Body of pancreas (tissue), 4 donors: ENCODE results near the gene PLA2G2F. TPM values are rescaled to one million over a fixed set of nuclear protein-coding genes. Genes with fewer than 3 reads are reported as not detected.

ENCODE experiments used
- ATAC-seq: fragments of 150-250 bp; one replicate; pipeline ENCODE4 v1.9.1; 2016
- DNase-seq, 4 donors: peaks; one replicate each; pipeline ENCODE4 v3.0.0-alpha.2; 2019
- H3K27ac ChIP-seq, 4 donors: fragments of 200-600 bp; sonication (generic); 1 replicate in 3 of 4; 2 replicates in 1 of 4; pipeline versions ENCODE4 v1.5.1 to v1.6.1; 2016 to 2019; ENCODE audit warnings: mild to moderate bottlenecking in 1 of 4, mixed read lengths in 1 of 4, moderate library complexity in 1 of 4
- H3K27me3 ChIP-seq, 2 donors: fragments of 200-600 bp; sonication (generic); one replicate each; pipeline ENCODE4 v1.6.0; 2016; ENCODE audit warnings: mild to moderate bottlenecking in 1 of 2
- H3K36me3 ChIP-seq, 2 donors: fragments of 200-600 bp; sonication (generic); replicated peaks in 1 of 2; 2 replicates each; pipeline ENCODE4 v1.5.1; 2016; ENCODE audit warnings: low read depth in 2 of 2; ENCODE audit not compliant: insufficient read depth in 1 of 2
- H3K4me1 ChIP-seq: fragments of 200-600 bp; sonication (generic); one replicate; pipeline ENCODE4 v1.6.0; 2016
- H3K4me3 ChIP-seq, 2 donors: fragments of 200-600 bp; sonication (generic); 1 replicate in 1 of 2; 2 replicates in 1 of 2; pipeline ENCODE4 v1.5.1; 2016 to 2019
- H3K9me3 ChIP-seq, 3 donors: fragments of 200-600 bp; sonication (generic); 1 replicate in 2 of 3; 2 replicates in 1 of 3; pipeline ENCODE4 v1.5.1; 2016
- CTCF ChIP-seq, 7 experiments: fragments of 450-650 bp in 4 of 7; fragments of 200-600 bp in 3 of 7; sonication (generic) in 3 of 7; IDR thresholded peaks; one replicate each; pipeline ENCODE4 v1.5.1; 2016 to 2019; ENCODE audit warnings: antibody characterized with exemption in 7 of 7
- POLR2A ChIP-seq, 3 donors: fragments of 450-650 bp; IDR thresholded peaks; one replicate each; pipeline ENCODE4 v1.6.1; 2016; ENCODE audit warnings: antibody characterized with exemption in 3 of 3, mild to moderate bottlenecking in 2 of 3
- WGBS, 2 donors: methylation state at CpG; one replicate each; pipeline ENCODE4 v1.1.5; 2017; 5-methylcytosine and 5-hydroxymethylcytosine counted together
- intact Hi-C: fragments of 100-400 bp; cut with DNase I; formaldehyde crosslinking; loops from one replicate; pipeline ENCODE4 v1.15.1; 2023
- total RNA-seq, 2 donors: library from RNA; depleted of rRNA; stranded (reverse); fragments of >200 nt; gene quantifications; one replicate each; pipeline ENCODE4 v1.1.0, GENCODE V29; 2016

PLA2G2F gene
- total RNA-seq, 2 donors from 2014 or later, result not detected

GRCh38 chr1:20198296-20198695, 59.2 kb downstream of the PLA2G2F start:
- 66% methylated on average over 1 of the region's 1 CpG for WGBS, 2 donors
- intact Hi-C loops, result no loop called here
- ATAC-seq (no peak), DNase-seq (no peak)
- no peaks in the 10 kb centered on the region for H3K4me1 ChIP-seq
- H3K9me3 ChIP-seq, result no peaks in the 10 kb centered on the region
- no peaks in the 10 kb centered on the region for H3K27me3 ChIP-seq
- no peak for TF ChIP-seq POLR2A (IDR thresholded peaks at IDR 0.05)
- no peak for TF ChIP-seq CTCF (IDR thresholded peaks at IDR 0.05)
- no peaks in the 10 kb centered on the region for H3K36me3 ChIP-seq
- no peak overlapping the region for H3K4me3 ChIP-seq
- no peak overlapping the region for H3K27ac ChIP-seq

GRCh38 chr1:20198918-20199317, 59.8 kb downstream of the PLA2G2F start:
- no peak for ATAC-seq
- intact Hi-C loops, result no loop called here
- Histone ChIP-seq H3K27me3 (no peaks in the 10 kb centered on the region), H3K4me3 (no peak overlapping the region), H3K9me3 (no peaks in the 10 kb centered on the region), H3K36me3 (no peaks in the 10 kb centered on the region), H3K4me1 (no peaks in the 10 kb centered on the region), H3K27ac (no peak overlapping the region)
- 38 to 46% methylated on average over 7 of the region's 7 CpGs for WGBS, 2 donors
- no peak for TF ChIP-seq CTCF (IDR thresholded peaks at IDR 0.05)
- no peak for TF ChIP-seq POLR2A (IDR thresholded peaks at IDR 0.05)
- no peak for DNase-seq

GRCh38 chr1:20199403-20199802, 60.3 kb downstream of the PLA2G2F start:
- ATAC-seq (no peak), DNase-seq (no peak)
- no peaks in the 10 kb centered on the region for H3K9me3 ChIP-seq
- no peaks in the 10 kb centered on the region for H3K36me3 ChIP-seq
- TF ChIP-seq CTCF (IDR thresholded peaks at IDR 0.05) (no peak), POLR2A (IDR thresholded peaks at IDR 0.05) (no peak)
- H3K27ac ChIP-seq, result no peak overlapping the region
- H3K4me1 ChIP-seq, result no peaks in the 10 kb centered on the region
- 39 to 42% methylated on average over 3 of the region's 3 CpGs for WGBS, 2 donors
- intact Hi-C loops, result no loop called here
- no peak overlapping the region for H3K4me3 ChIP-seq
- H3K27me3 ChIP-seq, result no peaks in the 10 kb centered on the region

GRCh38 chr1:20199840-20200239, 60.7 kb downstream of the PLA2G2F start:
- TF ChIP-seq POLR2A (IDR thresholded peaks at IDR 0.05) (no peak), CTCF (IDR thresholded peaks at IDR 0.05) (no peak)
- intact Hi-C loops, result loop anchor here (10.0 kb wide), 1 partner anchor 285 kb away; no protein-coding TSS in a partner anchor
- no peak overlapping the region for H3K4me3 ChIP-seq
- no peak overlapping the region for H3K27ac ChIP-seq
- H3K27me3 ChIP-seq, result no peaks in the 10 kb centered on the region
- ATAC-seq, result no peak
- no peaks in the 10 kb centered on the region for H3K9me3 ChIP-seq
- H3K36me3 ChIP-seq, result no peaks in the 10 kb centered on the region
- no peaks in the 10 kb centered on the region for H3K4me1 ChIP-seq
- 33 to 35% methylated on average over 2 of the region's 2 CpGs for WGBS, 2 donors
- no peak for DNase-seq

Other genes with a start within 250 kb of the PLA2G2F start
- gene PLA2G2E, start 215.7 kb upstream of the PLA2G2F start, total RNA-seq, result not detected
- 10 to 100 TPM in 1 of 2 donors, 1 to 10 TPM in 1; 9.3 to 57.7 TPM for gene PLA2G2A, start 159.7 kb upstream of the PLA2G2F start, total RNA-seq
- 1 to 10 TPM in 1 of 2 donors, under 1 TPM in 1; 0.52 to 5.9 TPM for gene PLA2G5, start 69.1 kb upstream of the PLA2G2F start, total RNA-seq
- not detected for gene PLA2G2D, start 19.8 kb upstream of the PLA2G2F start, total RNA-seq
- gene UBXN10, start 46.8 kb downstream of the PLA2G2F start, total RNA-seq, result 1 to 10 TPM in 1 of 2 donors, under 1 TPM in 1; under 0.01 to 1.0 TPM
- gene PLA2G2C, start 47.2 kb downstream of the PLA2G2F start, total RNA-seq, result not detected
- not detected for gene VWA5B1, start 151.6 kb downstream of the PLA2G2F start, total RNA-seq